Hepatocyte (in vitro differentiated cells): ENCODE measurements around the gene NR6A1. TPM values are rescaled to one million over a fixed set of nuclear protein-coding genes. Genes with fewer than 3 reads are reported as not detected.

Source experiments
- DNase-seq: peaks from one replicate; pipeline ENCODE4 v3.0.0-alpha.2; 2016; ENCODE audit warnings: low spot score
- H2AFZ ChIP-seq: fragments of 200-600 bp; sonication (generic); 2 replicates; pipeline ENCODE4 v1.6.0; 2016; ENCODE audit warnings: antibody characterized with exemption, mild to moderate bottlenecking
- H3K27ac ChIP-seq: fragments of 200-600 bp; sonication (generic); 2 replicates; pipeline ENCODE4 v1.5.1; 2016; ENCODE audit warnings: mild to moderate bottlenecking
- H3K27me3 ChIP-seq: fragments of 200-600 bp; sonication (generic); 2 replicates; pipeline ENCODE4 v1.6.1; 2016
- H3K36me3 ChIP-seq: fragments of 200-600 bp; sonication (generic); replicated peaks from 2 replicates; pipeline ENCODE4 v1.5.1; 2016; ENCODE audit warnings: low read depth; ENCODE audit not compliant: insufficient read depth
- H3K4me1 ChIP-seq: fragments of 200-600 bp; sonication (generic); 2 replicates; pipeline ENCODE4 v1.5.1; 2016; ENCODE audit warnings: mild to moderate bottlenecking, moderate library complexity; ENCODE audit not compliant: insufficient read depth
- H3K4me2 ChIP-seq: fragments of 200-600 bp; sonication (generic); 2 replicates; pipeline ENCODE4 v1.6.0; 2016
- H3K4me3 ChIP-seq: fragments of 200-600 bp; sonication (generic); 2 replicates; pipeline ENCODE4 v1.5.1; 2016; ENCODE audit warnings: mild to moderate bottlenecking
- H3K79me2 ChIP-seq: fragments of 200-600 bp; sonication (generic); 2 replicates; pipeline ENCODE4 v1.6.0; 2017; ENCODE audit warnings: mild to moderate bottlenecking
- H3K9me2 ChIP-seq: fragments of 200-600 bp; sonication (generic); replicated peaks from 2 replicates; pipeline ENCODE4 v1.6.0; 2017; ENCODE audit warnings: mild to moderate bottlenecking; ENCODE audit not compliant: insufficient read depth
- H3K9me3 ChIP-seq: fragments of 200-600 bp; sonication (generic); 2 replicates; pipeline ENCODE4 v1.5.1; 2016; ENCODE audit warnings: low read depth, mild to moderate bottlenecking
- H4K20me1 ChIP-seq: fragments of 200-600 bp; sonication (generic); 2 replicates; pipeline ENCODE4 v1.6.0; 2016; ENCODE audit warnings: mild to moderate bottlenecking; ENCODE audit not compliant: insufficient read depth, poor library complexity, severe bottlenecking
- EZH2 ChIP-seq: fragments of 200-600 bp; sonication (generic); IDR thresholded peaks from 2 replicates; pipeline ENCODE4 v1.6.1; 2016; ENCODE audit warnings: antibody characterized with exemption, mild to moderate bottlenecking, borderline replicate concordance
- EZH2phosphoT487 ChIP-seq: fragments of 200-600 bp; sonication (generic); IDR thresholded peaks from one replicate; pipeline ENCODE4 v1.6.1; 2018; ENCODE audit warnings: antibody characterized with exemption, mild to moderate bottlenecking, low read depth, moderate library complexity; ENCODE audit not compliant: unreplicated experiment, severe bottlenecking
- whole genome bisulfite sequencing: methylation state at CpG from one replicate; pipeline ENCODE4 v1.1.6; 2016; ENCODE audit warnings: low lambda C conversion rate; ENCODE audit errors: missing lambda C conversion rate; 5-methylcytosine and 5-hydroxymethylcytosine counted together
- polyA plus RNA-seq: library from polyadenylated mRNA; unstranded; fragments of >200 nt; fragmentation: Nextera tagmentation; extraction: Ambion mirVana; gene quantifications from 2 replicates; pipeline ENCODE4 v1.2.1, GENCODE V29; 2016
- total RNA-seq: library from RNA; depleted of rRNA; stranded (reverse); fragments of >200 nt; gene quantifications from 2 replicates; pipeline ENCODE4 v1.2.3, GENCODE V29; 2014
- TF ChIP-seq, protein P1 (sequence below): fragments of 200-600 bp; sonication (generic); IDR thresholded peaks from 2 replicates; pipeline ENCODE4 v1.5.1; 2016; ENCODE audit warnings: antibody characterized with exemption, mild to moderate bottlenecking; ENCODE audit not compliant: poor library complexity

The NR6A1 gene
- total and polyA plus RNA-seq, 2 experiments from 2014 or later = 1.2 to 4.0 TPM

DNA sequence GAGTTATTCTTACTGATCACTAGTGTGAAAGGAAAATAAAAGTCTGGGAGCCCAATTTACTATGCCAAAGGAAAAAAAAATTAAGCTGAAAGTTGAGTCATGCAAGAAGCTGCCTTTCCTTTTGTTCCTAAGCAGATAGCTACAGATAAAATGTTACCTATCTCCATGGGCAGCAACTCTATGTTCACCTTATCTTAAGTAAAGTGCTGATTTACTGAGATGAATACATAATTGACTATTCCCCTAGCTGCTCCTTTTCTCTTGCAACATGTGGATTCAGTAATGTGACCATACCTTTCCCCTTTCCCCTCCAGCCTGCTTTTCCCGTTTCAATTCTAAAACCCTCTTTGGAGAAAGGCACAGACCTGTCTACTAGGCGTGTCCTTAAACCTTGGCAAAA, 201.2 kb downstream of the NR6A1 start:
- H3K36me3 ChIP-seq = no peaks in the 10 kb centered on the region
- TF ChIP-seq, protein P1, sequence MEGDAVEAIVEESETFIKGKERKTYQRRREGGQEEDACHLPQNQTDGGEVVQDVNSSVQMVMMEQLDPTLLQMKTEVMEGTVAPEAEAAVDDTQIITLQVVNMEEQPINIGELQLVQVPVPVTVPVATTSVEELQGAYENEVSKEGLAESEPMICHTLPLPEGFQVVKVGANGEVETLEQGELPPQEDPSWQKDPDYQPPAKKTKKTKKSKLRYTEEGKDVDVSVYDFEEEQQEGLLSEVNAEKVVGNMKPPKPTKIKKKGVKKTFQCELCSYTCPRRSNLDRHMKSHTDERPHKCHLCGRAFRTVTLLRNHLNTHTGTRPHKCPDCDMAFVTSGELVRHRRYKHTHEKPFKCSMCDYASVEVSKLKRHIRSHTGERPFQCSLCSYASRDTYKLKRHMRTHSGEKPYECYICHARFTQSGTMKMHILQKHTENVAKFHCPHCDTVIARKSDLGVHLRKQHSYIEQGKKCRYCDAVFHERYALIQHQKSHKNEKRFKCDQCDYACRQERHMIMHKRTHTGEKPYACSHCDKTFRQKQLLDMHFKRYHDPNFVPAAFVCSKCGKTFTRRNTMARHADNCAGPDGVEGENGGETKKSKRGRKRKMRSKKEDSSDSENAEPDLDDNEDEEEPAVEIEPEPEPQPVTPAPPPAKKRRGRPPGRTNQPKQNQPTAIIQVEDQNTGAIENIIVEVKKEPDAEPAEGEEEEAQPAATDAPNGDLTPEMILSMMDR = no peak
- TF ChIP-seq EZH2 (no peak), EZH2phosphoT487 (no peak)
- no peaks in the 10 kb centered on the region for H4K20me1 ChIP-seq
- H3K4me3 ChIP-seq = no peak overlapping the region
- no peak overlapping the region for H3K4me2 ChIP-seq
- no peaks in the 10 kb centered on the region for H3K27me3 ChIP-seq
- no peak overlapping the region for H2AFZ ChIP-seq
- no peaks in the 10 kb centered on the region for H3K9me2 ChIP-seq
- 50% methylated on average over 2 of the region's 2 CpGs for WGBS
- DNase-seq = no peak
- no peaks in the 10 kb centered on the region for H3K9me3 ChIP-seq
- H3K79me2 ChIP-seq = peaks cover 31% of the 10 kb centered on the region
- peaks cover 4% of the 10 kb centered on the region for H3K4me1 ChIP-seq
- H3K27ac ChIP-seq = no peak overlapping the region

DNA sequence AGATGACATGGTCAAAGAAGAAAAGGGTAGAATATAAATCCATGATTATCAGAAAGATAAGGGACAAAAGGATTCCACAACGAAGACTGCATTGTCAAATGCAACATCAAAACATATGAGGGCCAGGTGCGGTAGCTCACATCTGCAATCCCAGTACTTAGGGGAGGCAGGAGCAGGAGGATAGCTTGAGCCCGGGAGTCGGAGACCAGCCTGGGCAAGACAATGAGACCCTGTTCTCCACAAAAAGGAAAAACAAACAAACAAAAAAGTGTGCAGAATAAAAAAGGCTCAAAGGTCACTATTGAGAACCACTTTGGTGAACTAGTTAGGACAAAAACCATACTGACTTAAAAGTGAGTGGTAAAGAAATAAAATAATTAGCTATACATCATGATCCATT, 203.7 kb downstream of the NR6A1 start:
- Histone ChIP-seq H3K4me3 (no peak overlapping the region), H3K27ac (no peak overlapping the region), H4K20me1 (no peaks in the 10 kb centered on the region), H3K9me3 (no peaks in the 10 kb centered on the region), H3K36me3 (no peaks in the 10 kb centered on the region), H3K79me2 (peaks cover 24% of the 10 kb centered on the region), H3K9me2 (no peaks in the 10 kb centered on the region), H3K4me1 (peaks cover 4% of the 10 kb centered on the region), H3K27me3 (no peaks in the 10 kb centered on the region), H3K4me2 (no peak overlapping the region), H2AFZ (no peak overlapping the region)
- 64% methylated on average over 4 of the region's 4 CpGs for WGBS
- TF ChIP-seq, protein P1 = no peak
- TF ChIP-seq EZH2 (no peak), EZH2phosphoT487 (no peak)
- no peak for DNase-seq

DNA sequence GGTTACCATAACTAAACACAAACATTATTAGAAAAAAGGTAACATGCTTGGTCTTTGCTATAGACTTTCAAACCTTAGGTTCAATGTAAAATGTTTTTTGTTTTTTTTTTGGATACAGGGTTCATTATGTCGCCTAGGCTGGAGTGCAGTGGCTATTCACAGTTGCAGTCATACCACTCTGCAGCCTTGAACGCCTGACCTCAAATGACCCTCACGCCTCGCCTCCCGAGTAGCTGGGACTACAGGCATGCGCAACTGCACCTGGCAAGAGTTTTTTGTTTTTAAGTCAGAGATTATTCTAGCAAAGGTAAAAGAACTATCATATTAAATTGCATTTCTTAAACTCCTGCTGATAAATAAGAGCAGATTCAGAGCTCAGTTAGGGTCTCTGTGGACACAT, 208.8 kb downstream of the NR6A1 start:
- H3K27me3 ChIP-seq = no peaks in the 10 kb centered on the region
- TF ChIP-seq EZH2 (no peak), EZH2phosphoT487 (no peak)
- TF ChIP-seq, protein P1 = no peak
- DNase-seq = no peak
- no peaks in the 10 kb centered on the region for H3K9me2 ChIP-seq
- H4K20me1 ChIP-seq = no peaks in the 10 kb centered on the region
- no peaks in the 10 kb centered on the region for H3K4me1 ChIP-seq
- WGBS = 67% methylated on average over 6 of the region's 6 CpGs
- H3K36me3 ChIP-seq = no peaks in the 10 kb centered on the region
- H2AFZ ChIP-seq = no peak overlapping the region
- H3K27ac ChIP-seq = no peak overlapping the region
- H3K79me2 ChIP-seq = peaks cover 21% of the 10 kb centered on the region
- no peaks in the 10 kb centered on the region for H3K9me3 ChIP-seq
- no peak overlapping the region for H3K4me3 ChIP-seq
- no peak overlapping the region for H3K4me2 ChIP-seq

DNA sequence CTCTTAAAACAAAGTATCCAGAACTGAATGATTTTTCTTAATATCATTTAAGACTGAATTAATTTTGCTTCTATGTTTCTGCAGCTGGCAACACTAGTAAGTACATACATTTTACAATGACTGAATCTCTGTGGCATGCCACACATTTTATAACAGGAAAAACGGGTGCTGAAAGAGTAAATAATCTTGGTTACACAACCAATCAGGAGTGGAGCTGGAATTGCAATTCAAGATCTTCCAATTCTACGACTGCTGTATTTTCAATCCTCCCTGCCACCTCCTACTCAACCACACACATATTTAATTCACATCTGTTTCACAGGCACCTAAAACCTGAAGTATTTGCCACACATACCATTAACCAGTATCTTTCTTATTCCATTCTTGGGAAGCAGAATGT, 211.2 kb downstream of the NR6A1 start:
- peak; percentile 16 for DNase-seq
- Histone ChIP-seq H3K4me3 (no peak overlapping the region), H3K9me3 (no peaks in the 10 kb centered on the region), H3K27me3 (no peaks in the 10 kb centered on the region), H3K79me2 (peaks cover 10% of the 10 kb centered on the region), H3K36me3 (no peaks in the 10 kb centered on the region), H3K9me2 (no peaks in the 10 kb centered on the region), H3K4me1 (no peaks in the 10 kb centered on the region), H3K27ac (no peak overlapping the region), H2AFZ (no peak overlapping the region), H4K20me1 (no peaks in the 10 kb centered on the region), H3K4me2 (no peak overlapping the region)
- no peak for TF ChIP-seq EZH2
- TF ChIP-seq, protein P1 = no peak
- TF ChIP-seq EZH2phosphoT487 = no peak
- WGBS = 17% methylated on average over 2 of the region's 2 CpGs
